Measurements from ENCODE around the gene SORBS1. TPM values are rescaled to one million over a fixed set of nuclear protein-coding genes. Genes with fewer than 3 reads are reported as not detected.

SORBS1 gene
- total RNA-seq, 4 donors from 2014 or later = 21.5 to 65.8 (median 30.1) TPM

GRCh38 chr10:95277614-95278013 lies 283.6 kb downstream of the SORBS1 start:
- Histone ChIP-seq H3K4me1 (peaks cover 27 to 86% of the 10 kb centered on the region in 2 donors), H3K36me3 (no peaks in the 10 kb centered on the region), H3K27me3 (no peaks in the 10 kb centered on the region), H3K27ac (peak overlapping the region; percentile 3 to 80 (median 75)), H3K9me3 (no peaks in the 10 kb centered on the region), H3K4me3 (replicated peaks in 1 of 3) (no peak overlapping the region)
- TF ChIP-seq POLR2A (IDR thresholded peaks at IDR 0.05) (no peak), CTCF (IDR thresholded peaks at IDR 0.05) (no peak)
- intact Hi-C loops (cut with DNase I) = no loop called here
- 71% methylated on average over 3 of the region's 3 CpGs for WGBS, 2 donors
- DNase-seq = no peak

GRCh38 chr10:95277201-95277570 lies 284.0 kb downstream of the SORBS1 start:
- H3K9me3 ChIP-seq = no peaks in the 10 kb centered on the region
- WGBS, 2 donors = 60 to 67% methylated on average over 1 of the region's 1 CpG

GRCh38 chr10:95276367-95277200 lies 284.6 kb downstream of the SORBS1 start:
- Histone ChIP-seq H3K36me3 (no peaks in the 10 kb centered on the region), H3K4me3 (replicated peaks in 1 of 3) (no peak overlapping the region), H3K9me3 (no peaks in the 10 kb centered on the region), H3K27ac (peak overlapping the region; percentile 75 to 83 (median 80)), H3K27me3 (no peaks in the 10 kb centered on the region), H3K4me1 (peaks cover 27 to 85% of the 10 kb centered on the region in 2 donors)
- no peak for DNase-seq
- no peak for TF ChIP-seq CTCF (IDR thresholded peaks at IDR 0.05)
- TF ChIP-seq POLR2A (IDR thresholded peaks at IDR 0.05) = no peak
- WGBS, 2 donors = 86 to 88% methylated on average over 8 of the region's 8 CpGs
- intact Hi-C loops (cut with DNase I) = no loop called here

More at GRCh38 chr10:95277201-95277570, 284.0 kb downstream of the SORBS1 start:
- peaks cover 27 to 86% of the 10 kb centered on the region in 2 donors for H3K4me1 ChIP-seq
- peak overlapping the region; percentile 25 to 80 (median 75) for H3K27ac ChIP-seq
- no peak overlapping the region for H3K4me3 ChIP-seq (replicated peaks in 1 of 3)
- H3K27me3 ChIP-seq = no peaks in the 10 kb centered on the region
- no peaks in the 10 kb centered on the region for H3K36me3 ChIP-seq
- no peak for DNase-seq
- intact Hi-C loops (cut with DNase I) = no loop called here
- TF ChIP-seq POLR2A (IDR thresholded peaks at IDR 0.05) (no peak), CTCF (IDR thresholded peaks at IDR 0.05) (no peak)

GRCh38 chr10:95275726-95276366 lies 285.3 kb downstream of the SORBS1 start:
- no peak overlapping the region for H3K4me3 ChIP-seq (replicated peaks in 1 of 3)
- intact Hi-C loops (cut with DNase I) = no loop called here
- 73 to 85% methylated on average over 1 of the region's 1 CpG for WGBS, 2 donors
- H3K27me3 ChIP-seq = no peaks in the 10 kb centered on the region
- H3K36me3 ChIP-seq = peaks cover 0 to 2% of the 10 kb centered on the region in 2 donors
- peak overlapping the region; percentile 75 to 83 (median 80) for H3K27ac ChIP-seq
- no peak for TF ChIP-seq POLR2A (IDR thresholded peaks at IDR 0.05)
- no peak for TF ChIP-seq CTCF (IDR thresholded peaks at IDR 0.05)
- no peaks in the 10 kb centered on the region for H3K9me3 ChIP-seq
- H3K4me1 ChIP-seq = peaks cover 23 to 78% of the 10 kb centered on the region in 2 donors
- DNase-seq = peak; percentile 67 to 73
